Daoy (cell line): ENCODE data around the gene CHD6. TPM values are rescaled to one million over a fixed set of nuclear protein-coding genes. Genes with fewer than 3 reads are reported as not detected.

ENCODE experiments used
- DNase-seq: peaks from one replicate; pipeline ENCODE4 v3.0.0-alpha.2; 2015; ENCODE audit warnings: low read depth
- total RNA-seq: library from RNA; depleted of rRNA; stranded (reverse); fragments of >200 nt; shearing (Covaris generic); gene quantifications from 2 replicates; pipeline ENCODE4 v1.2.3, GENCODE V29; 2014

CHD6 gene
- total RNA-seq, 1 experiment from 2014 or later: 9.8 TPM

- DNase-seq: no peak
Measured at GRCh38 chr20:41470362-41471095, 147.6 kb downstream of the CHD6 start.

- no peak for DNase-seq
Measured at GRCh38 chr20:41469868-41470267, 148.3 kb downstream of the CHD6 start.

GRCh38 chr20:41468994-41469600 lies 149.1 kb downstream of the CHD6 start:
- no peak for DNase-seq

GRCh38 chr20:41467690-41468089 lies 150.5 kb downstream of the CHD6 start:
- no peak for DNase-seq

GRCh38 chr20:41467220-41467619 lies 151.0 kb downstream of the CHD6 start:
- DNase-seq: no peak

GRCh38 chr20:41463567-41463966 lies 154.6 kb downstream of the CHD6 start:
- DNase-seq: no peak

GRCh38 chr20:41462372-41463161 lies 155.6 kb downstream of the CHD6 start:
- DNase-seq: no peak

- DNase-seq: no peak
Measured at GRCh38 chr20:41458761-41459160, 159.4 kb downstream of the CHD6 start.

GRCh38 chr20:41457173-41457857 lies 160.9 kb downstream of the CHD6 start:
- DNase-seq: no peak

- DNase-seq: no peak
Measured at GRCh38 chr20:41456351-41456750, 161.8 kb downstream of the CHD6 start.

GRCh38 chr20:41454250-41454649 lies 163.9 kb downstream of the CHD6 start:
- DNase-seq: no peak

- no peak for DNase-seq
Measured at GRCh38 chr20:41453010-41453950, 164.9 kb downstream of the CHD6 start.

- no peak for DNase-seq
Measured at GRCh38 chr20:41452226-41452625, 166.0 kb downstream of the CHD6 start.

GRCh38 chr20:41447006-41447405 lies 171.2 kb downstream of the CHD6 start:
- DNase-seq: no peak

GRCh38 chr20:41446456-41446855 lies 171.7 kb downstream of the CHD6 start:
- DNase-seq: no peak

GRCh38 chr20:41444821-41445220 lies 173.4 kb downstream of the CHD6 start:
- DNase-seq: no peak

- DNase-seq: no peak
Measured at GRCh38 chr20:41443691-41444090, 174.5 kb downstream of the CHD6 start.

GRCh38 chr20:41440882-41441281 lies 177.3 kb downstream of the CHD6 start:
- DNase-seq: no peak

GRCh38 chr20:41437836-41438235 lies 180.3 kb downstream of the CHD6 start:
- no peak for DNase-seq

GRCh38 chr20:41436679-41437078 lies 181.5 kb downstream of the CHD6 start:
- DNase-seq: no peak

- DNase-seq: no peak
Measured at GRCh38 chr20:41433203-41433602, 185.0 kb downstream of the CHD6 start.
